Activated naive CD8-positive, alpha-beta T cell treated with anti-CD3 and anti-CD28 coated beads, Interleukin-2, amount 50 U/mL, for 16 hours (primary cell): Measurements from ENCODE around the gene APC2.
A peak's percentile ranks its signal among the peaks of the same experiment; 100 is the strongest.
"Not testable (repeated sequence)": the region's sequence is repeated elsewhere in the genome, so short reads cannot be mapped to it uniquely, and the experiment has no call there.

ENCODE experiments used
- DNase-seq: peaks from one replicate; pipeline ENCODE4 v3.0.0-alpha.2; 2020; ENCODE audit warnings: low read depth, low spot score

Gene APC2

GRCh38 chr19:1511318-1512317, 61.7 kb downstream of the APC2 start:
- no peak for DNase-seq

- DNase-seq = peak; percentile 25
These were observed 63.0 kb downstream of the APC2 start, which contains the start of gene ADAMTSL5 for GRCh38 chr19:1512671-1513498. Gene ADAMTSL5 (minus strand): TSS chr19:1513019. CDS start chr19:1510943, 2,076 bp downstream.

- peak; percentile 40 for DNase-seq
These were observed 63.8 kb downstream of the APC2 start for GRCh38 chr19:1513499-1514294.

GRCh38 chr19:1514295-1514661, 64.4 kb downstream of the APC2 start:
- DNase-seq = no peak

GRCh38 chr19:1514986-1515721, 65.2 kb downstream of the APC2 start:
- no peak for DNase-seq

- no peak for DNase-seq
These were observed 66.5 kb downstream of the APC2 start for GRCh38 chr19:1516395-1516753.

- DNase-seq = no peak
These were observed 68.5 kb downstream of the APC2 start for GRCh38 chr19:1518471-1518870.

GRCh38 chr19:1519802-1520201, 69.9 kb downstream of the APC2 start:
- not testable (repeated sequence) for DNase-seq

GRCh38 chr19:1520203-1520780, 70.4 kb downstream of the APC2 start:
- no peak for DNase-seq

- no peak for DNase-seq
These were observed 71.7 kb downstream of the APC2 start for GRCh38 chr19:1521636-1522035.

- no peak for DNase-seq
These were observed 72.1 kb downstream of the APC2 start for GRCh38 chr19:1522061-1522460.

- no peak for DNase-seq
These were observed 72.9 kb downstream of the APC2 start for GRCh38 chr19:1522838-1523237.
